Measurements from ENCODE around the gene TBL3.
A peak's percentile ranks its signal among the peaks of the same experiment; 100 is the strongest.

TBL3 gene

DNA sequence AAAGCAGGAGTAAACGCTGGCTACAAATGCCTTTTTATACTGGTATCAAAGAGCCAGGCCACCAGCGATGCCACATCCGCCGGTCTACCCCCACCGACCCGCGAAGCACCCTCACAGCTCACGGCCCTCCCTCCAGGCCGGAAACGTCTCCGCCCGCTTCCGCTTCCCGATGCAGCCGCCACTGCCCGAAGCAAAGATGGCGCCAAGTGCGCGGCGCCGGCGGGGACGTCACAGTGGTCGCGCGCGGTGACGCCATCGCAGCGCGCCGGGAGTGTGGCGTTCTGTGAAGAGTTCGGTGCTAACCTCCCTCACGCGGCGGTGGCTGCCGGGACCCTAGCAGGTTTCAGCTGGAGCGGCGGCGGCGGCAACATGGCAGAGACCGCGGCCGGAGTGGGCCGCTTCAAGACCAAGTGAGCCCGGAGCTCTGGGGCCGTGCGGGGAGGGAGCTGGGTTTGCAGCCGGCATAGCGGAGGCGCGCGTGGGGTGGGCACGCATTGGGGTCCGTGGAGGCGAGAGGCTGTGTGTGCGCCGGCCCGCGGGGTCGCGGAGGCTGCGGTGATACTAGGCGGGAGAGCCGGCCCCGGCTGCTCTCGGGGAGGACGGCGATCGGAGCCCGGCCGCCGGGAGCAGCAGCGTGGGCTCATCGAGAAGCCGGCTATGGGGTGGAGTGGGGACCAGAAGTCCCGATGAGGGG is at the start of gene TBL3:
Gene TBL3 (plus strand): TSS at position 258 of the 694 bp plus-strand sequence. CDS start 112 bp downstream, at position 370.
- Histone ChIP-seq H3K9ac (ENCODE audit: low read length) (peak within 1 kb of the TSS; percentile 95), H3K27ac (ENCODE audit: low read length) (peak within 1 kb of the TSS; percentile 55; the same call in 1 of the 2 replicates), H4K20me1 (ENCODE audit: insufficient read depth, low read length) (no peaks in the 10 kb centered on the region), H3K4me1 (ENCODE audit: low read length) (0 out of 2 replicates have a peak, but pooled peaks cover 3% of the 10 kb centered on the region), H3K9me2 (replicated peaks; ENCODE audit: insufficient read depth, low read length) (no peaks in the 10 kb centered on the region), H3K36me3 (replicated peaks; ENCODE audit: insufficient read depth, low read length) (no peaks in the 10 kb centered on the region), H3K9me3 (replicated peaks; ENCODE audit: insufficient read depth, low read length) (no peaks in the 10 kb centered on the region), H3K4me3 (ENCODE audit: low read length) (peak within 1 kb of the TSS; percentile 93), H3K79me2 (ENCODE audit: low read length) (peaks cover 23% of the 10 kb centered on the region), H3K4me2 (ENCODE audit: low read depth, low read length) (peak within 1 kb of the TSS; percentile 89), H3F3A (ENCODE audit: insufficient read depth, low read length) (peaks cover 4% of the 10 kb centered on the region; the same call in 1 of the 2 replicates), H3K27me3 (replicated peaks; ENCODE audit: insufficient read depth, low read length) (no peaks in the 10 kb centered on the region), H2AFZ (ENCODE audit: low read length) (peak within 1 kb of the TSS; percentile 69)
- peak; percentile 95 for DNase-seq
- no peak for TF ChIP-seq EZH2 (optimal IDR thresholded peaks at IDR 0.05; ENCODE audit: low read depth, low read length)
- TF ChIP-seq, protein P1, sequence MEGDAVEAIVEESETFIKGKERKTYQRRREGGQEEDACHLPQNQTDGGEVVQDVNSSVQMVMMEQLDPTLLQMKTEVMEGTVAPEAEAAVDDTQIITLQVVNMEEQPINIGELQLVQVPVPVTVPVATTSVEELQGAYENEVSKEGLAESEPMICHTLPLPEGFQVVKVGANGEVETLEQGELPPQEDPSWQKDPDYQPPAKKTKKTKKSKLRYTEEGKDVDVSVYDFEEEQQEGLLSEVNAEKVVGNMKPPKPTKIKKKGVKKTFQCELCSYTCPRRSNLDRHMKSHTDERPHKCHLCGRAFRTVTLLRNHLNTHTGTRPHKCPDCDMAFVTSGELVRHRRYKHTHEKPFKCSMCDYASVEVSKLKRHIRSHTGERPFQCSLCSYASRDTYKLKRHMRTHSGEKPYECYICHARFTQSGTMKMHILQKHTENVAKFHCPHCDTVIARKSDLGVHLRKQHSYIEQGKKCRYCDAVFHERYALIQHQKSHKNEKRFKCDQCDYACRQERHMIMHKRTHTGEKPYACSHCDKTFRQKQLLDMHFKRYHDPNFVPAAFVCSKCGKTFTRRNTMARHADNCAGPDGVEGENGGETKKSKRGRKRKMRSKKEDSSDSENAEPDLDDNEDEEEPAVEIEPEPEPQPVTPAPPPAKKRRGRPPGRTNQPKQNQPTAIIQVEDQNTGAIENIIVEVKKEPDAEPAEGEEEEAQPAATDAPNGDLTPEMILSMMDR (IDR thresholded peaks at IDR 0.05; ENCODE audit: low read length), result no peak
- no peak for TF ChIP-seq EZH2phosphoT487 (IDR thresholded peaks at IDR 0.05; ENCODE audit: low read length)

DNA sequence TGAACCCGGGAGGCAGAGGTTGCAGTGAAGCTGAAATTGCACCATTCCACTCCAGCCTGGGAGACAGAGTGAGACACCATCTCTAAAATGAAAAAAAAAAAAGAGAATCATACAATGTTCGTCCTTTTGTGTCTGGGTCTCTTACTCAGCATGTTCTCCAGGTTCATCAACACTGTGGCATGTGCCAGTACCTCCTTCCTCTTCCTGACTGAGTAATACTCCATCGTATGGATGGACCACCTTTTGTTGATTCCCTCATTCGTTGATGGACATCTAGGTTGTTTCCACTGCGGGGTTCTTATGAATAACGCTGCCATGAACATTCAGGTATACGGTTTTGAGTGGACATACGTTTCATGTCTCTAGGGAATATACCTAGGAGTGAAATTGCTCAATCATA is 49.5 kb upstream of the TBL3 start:
- Histone ChIP-seq H2AFZ (ENCODE audit: low read length) (no peak overlapping the region), H4K20me1 (ENCODE audit: insufficient read depth, low read length) (no peaks in the 10 kb centered on the region), H3K4me3 (ENCODE audit: low read length) (no peak overlapping the region), H3K4me2 (ENCODE audit: low read depth, low read length) (no peak overlapping the region), H3K36me3 (replicated peaks; ENCODE audit: insufficient read depth, low read length) (no peaks in the 10 kb centered on the region), H3F3A (ENCODE audit: insufficient read depth, low read length) (no peaks in the 10 kb centered on the region), H3K27ac (ENCODE audit: low read length) (no peak overlapping the region), H3K79me2 (ENCODE audit: low read length) (no peaks in the 10 kb centered on the region), H3K27me3 (replicated peaks; ENCODE audit: insufficient read depth, low read length) (peaks cover 66% of the 10 kb centered on the region), H3K9ac (ENCODE audit: low read length) (no peak overlapping the region), H3K9me2 (replicated peaks; ENCODE audit: insufficient read depth, low read length) (no peaks in the 10 kb centered on the region), H3K9me3 (replicated peaks; ENCODE audit: insufficient read depth, low read length) (no peaks in the 10 kb centered on the region), H3K4me1 (ENCODE audit: low read length) (no peaks in the 10 kb centered on the region)
- DNase-seq, result no peak
- TF ChIP-seq EZH2 (optimal IDR thresholded peaks at IDR 0.05; ENCODE audit: low read depth, low read length) (no peak), EZH2phosphoT487 (IDR thresholded peaks at IDR 0.05; ENCODE audit: low read length) (no peak)
- TF ChIP-seq, protein P1 (IDR thresholded peaks at IDR 0.05; ENCODE audit: low read length), result no peak

DNA sequence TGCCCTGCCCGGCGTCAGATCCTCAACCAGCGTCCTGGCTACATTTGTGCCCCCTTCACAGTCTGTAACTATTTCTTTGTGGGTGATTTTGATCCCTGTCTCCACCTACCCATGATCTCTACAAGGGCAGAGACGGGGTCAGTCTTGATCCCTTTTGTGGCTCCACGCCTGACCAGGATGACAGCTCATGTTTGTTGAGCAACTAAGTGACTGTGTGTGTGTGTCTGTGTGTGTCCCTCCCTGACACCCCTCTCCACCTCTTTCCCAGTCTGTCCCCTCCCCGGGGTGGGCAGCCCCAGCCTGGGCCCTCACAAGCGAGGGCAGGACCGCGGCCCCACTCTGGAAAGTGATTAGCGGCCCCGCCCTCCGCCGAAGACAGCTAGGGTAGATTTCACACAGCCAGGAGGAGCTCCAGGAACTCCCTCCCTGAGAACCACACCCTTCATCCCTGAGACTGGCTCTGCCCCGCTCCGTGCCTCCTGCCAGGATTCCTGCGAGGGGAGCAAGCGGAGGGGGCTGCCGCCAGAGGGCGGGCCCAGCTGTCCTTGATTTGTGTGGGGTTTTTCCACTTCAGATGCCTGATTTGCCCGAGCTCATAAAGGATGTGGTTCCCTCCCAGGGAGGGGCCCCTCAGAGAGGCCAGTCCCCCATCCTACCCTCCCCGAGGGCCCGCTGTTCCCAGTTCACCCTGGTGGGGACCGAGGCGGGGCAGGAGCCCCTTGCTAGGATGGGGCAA is 48.4 kb upstream of the TBL3 start:
- Histone ChIP-seq H3K4me2 (ENCODE audit: low read depth, low read length) (no peak overlapping the region), H3K9ac (ENCODE audit: low read length) (no peak overlapping the region), H3K4me3 (ENCODE audit: low read length) (no peak overlapping the region), H3K79me2 (ENCODE audit: low read length) (no peaks in the 10 kb centered on the region), H3K27me3 (replicated peaks; ENCODE audit: insufficient read depth, low read length) (peaks cover 60% of the 10 kb centered on the region), H3K9me2 (replicated peaks; ENCODE audit: insufficient read depth, low read length) (no peaks in the 10 kb centered on the region), H2AFZ (ENCODE audit: low read length) (no peak overlapping the region), H3F3A (ENCODE audit: insufficient read depth, low read length) (no peaks in the 10 kb centered on the region), H3K36me3 (replicated peaks; ENCODE audit: insufficient read depth, low read length) (no peaks in the 10 kb centered on the region), H3K4me1 (ENCODE audit: low read length) (no peaks in the 10 kb centered on the region), H3K27ac (ENCODE audit: low read length) (no peak overlapping the region), H3K9me3 (replicated peaks; ENCODE audit: insufficient read depth, low read length) (no peaks in the 10 kb centered on the region), H4K20me1 (ENCODE audit: insufficient read depth, low read length) (no peaks in the 10 kb centered on the region)
- DNase-seq, result no peak
- TF ChIP-seq, protein P1 (IDR thresholded peaks at IDR 0.05; ENCODE audit: low read length), result 0 out of 2 replicates have a peak, but pooled peaks have one; percentile 10
- no peak for TF ChIP-seq EZH2phosphoT487 (IDR thresholded peaks at IDR 0.05; ENCODE audit: low read length)

Measured in MM.1S (cell line).